ENCODE measurements around the gene PPTC7.

- TF ChIP-seq CTCF (conservative IDR thresholded peaks at IDR 0.05), result no peak
- TF ChIP-seq EZH2 (IDR thresholded peaks at IDR 0.05; ENCODE audit: low read depth), result no peak
Observed at GRCh38 chr12:110513842-110514241, 69.3 kb downstream of the PPTC7 start.
